Tibial nerve (tissue), 4 donors: ENCODE measurements around the gene SPIC. TPM values are rescaled to one million over a fixed set of nuclear protein-coding genes. Genes with fewer than 3 reads are reported as not detected.

Experiments used
- DNase-seq, 2 donors: peaks; one replicate each; pipeline ENCODE4 v3.0.0-alpha.2; 2019; ENCODE audit warnings: low spot score in 2 of 2
- H3K27ac ChIP-seq, 4 donors: fragments of 200-600 bp; sonication (generic) in 3 of 4; one replicate each; pipeline ENCODE4 v1.5.1; 2017 to 2019; ENCODE audit warnings: mild to moderate bottlenecking in 1 of 4
- H3K27me3 ChIP-seq, 2 donors: fragments of 200-600 bp; sonication (generic) in 1 of 2; one replicate each; pipeline versions ENCODE4 v1.5.1 to v1.6.0; 2017 to 2019
- H3K36me3 ChIP-seq, 3 donors: fragments of 200-600 bp; sonication (generic); one replicate each; pipeline ENCODE4 v1.5.1; 2018 to 2019
- H3K4me1 ChIP-seq, 4 donors: fragments of 200-600 bp; sonication (generic) in 3 of 4; one replicate each; pipeline ENCODE4 v1.5.1; 2017 to 2019
- H3K4me3 ChIP-seq, 4 donors: fragments of 200-600 bp; sonication (generic) in 3 of 4; one replicate each; pipeline ENCODE4 v1.5.1; 2017 to 2019; ENCODE audit warnings: mild to moderate bottlenecking in 1 of 4, moderate library complexity in 1 of 4
- H3K9me3 ChIP-seq, 4 donors: fragments of 200-600 bp; sonication (generic) in 3 of 4; one replicate each; pipeline ENCODE4 v1.5.1; 2017 to 2019
- CTCF ChIP-seq, 5 experiments: fragments of 200-600 bp in 3 of 5; fragments of 450-650 bp in 2 of 5; sonication (generic) in 3 of 5; IDR thresholded peaks; one replicate each; pipeline ENCODE4 v1.5.1; 2016 to 2019; ENCODE audit warnings: antibody characterized with exemption in 5 of 5, mild to moderate bottlenecking in 3 of 5, moderate library complexity in 2 of 5
- EP300 ChIP-seq, 2 donors: sonication (generic); formaldehyde crosslinking; IDR thresholded peaks; one replicate each; pipeline ENCODE4 v1.6.1; 2017; ENCODE audit warnings: antibody characterized with exemption in 2 of 2, mild to moderate bottlenecking in 1 of 2
- POLR2A ChIP-seq, 2 donors: fragments of 450-650 bp; IDR thresholded peaks; one replicate each; pipeline ENCODE4 v1.6.1; 2017; ENCODE audit warnings: antibody characterized with exemption in 2 of 2, mild to moderate bottlenecking in 2 of 2, moderate library complexity in 2 of 2
- WGBS, 2 donors: methylation state at CpG; one replicate each; pipeline ENCODE4 v1.1.5; 2018; 5-methylcytosine and 5-hydroxymethylcytosine counted together
- total RNA-seq, 4 donors: library from RNA; depleted of rRNA; stranded (reverse); fragments of >200 nt; gene quantifications; one replicate each; pipeline ENCODE4 v1.1.0, GENCODE V29; 2016

Gene SPIC
- total RNA-seq, 4 donors from 2014 or later: not detected

- no peak overlapping the region for H3K4me3 ChIP-seq
- peaks cover 0 to 4% (median 2%) of the 10 kb centered on the region in 4 donors for H3K4me1 ChIP-seq
- no peaks in the 10 kb centered on the region for H3K9me3 ChIP-seq
- TF ChIP-seq POLR2A (IDR thresholded peaks at IDR 0.05): no peak
- TF ChIP-seq CTCF (IDR thresholded peaks at IDR 0.05): peak in 1 of 5 experiments; percentile 11
- no peak for DNase-seq
- no peaks in the 10 kb centered on the region for H3K27me3 ChIP-seq
- H3K36me3 ChIP-seq: no peaks in the 10 kb centered on the region
- 7 to 13% methylated on average over 3 of the region's 3 CpGs for WGBS, 2 donors
- no peak overlapping the region for H3K27ac ChIP-seq
Observed at GRCh38 chr12:101490286-101490920, 15.3 kb downstream of the SPIC start.

GRCh38 chr12:101491329-101491728 is 16.2 kb downstream of the SPIC start:
- TF ChIP-seq EP300 (IDR thresholded peaks at IDR 0.05) (no peak), CTCF (IDR thresholded peaks at IDR 0.05) (no peak), POLR2A (IDR thresholded peaks at IDR 0.05) (no peak)
- H3K27ac ChIP-seq: no peak overlapping the region
- no peaks in the 10 kb centered on the region for H3K27me3 ChIP-seq
- no peaks in the 10 kb centered on the region for H3K9me3 ChIP-seq
- no peaks in the 10 kb centered on the region for H3K36me3 ChIP-seq
- 90 to 96% methylated on average over 1 of the region's 1 CpG for WGBS, 2 donors
- H3K4me3 ChIP-seq: no peak overlapping the region
- no peaks in the 10 kb centered on the region for H3K4me1 ChIP-seq
- DNase-seq: no peak

GRCh38 chr12:101493556-101493955 is 18.4 kb downstream of the SPIC start:
- no peak for TF ChIP-seq EP300 (IDR thresholded peaks at IDR 0.05)
- TF ChIP-seq POLR2A (IDR thresholded peaks at IDR 0.05): no peak
- TF ChIP-seq CTCF (IDR thresholded peaks at IDR 0.05): no peak
- no peaks in the 10 kb centered on the region for H3K9me3 ChIP-seq
- no peaks in the 10 kb centered on the region for H3K4me1 ChIP-seq
- DNase-seq: no peak
- no peaks in the 10 kb centered on the region for H3K27me3 ChIP-seq
- no peak overlapping the region for H3K4me3 ChIP-seq
- WGBS, 2 donors: 65 to 69% methylated on average over 1 of the region's 1 CpG
- H3K27ac ChIP-seq: no peak overlapping the region
- H3K36me3 ChIP-seq: no peaks in the 10 kb centered on the region

- Histone ChIP-seq H3K4me1 (peaks cover 0 to 6% (median 0%) of the 10 kb centered on the region in 4 donors), H3K9me3 (no peaks in the 10 kb centered on the region), H3K27me3 (no peaks in the 10 kb centered on the region), H3K4me3 (no peak overlapping the region), H3K27ac (no peak overlapping the region), H3K36me3 (no peaks in the 10 kb centered on the region)
- TF ChIP-seq POLR2A (IDR thresholded peaks at IDR 0.05) (no peak), EP300 (IDR thresholded peaks at IDR 0.05) (no peak), CTCF (IDR thresholded peaks at IDR 0.05) (no peak)
- DNase-seq: no peak
- WGBS, 2 donors: 68 to 69% methylated on average over 3 of the region's 3 CpGs
Observed at GRCh38 chr12:101498252-101498651, 23.1 kb downstream of the SPIC start.

GRCh38 chr12:101501410-101501995 is 26.4 kb downstream of the SPIC start:
- H3K27ac ChIP-seq: no peak overlapping the region
- 38 to 40% methylated on average over 4 of the region's 4 CpGs for WGBS, 2 donors
- no peak overlapping the region for H3K4me3 ChIP-seq
- no peak for TF ChIP-seq POLR2A (IDR thresholded peaks at IDR 0.05)
- no peak for DNase-seq
- no peaks in the 10 kb centered on the region for H3K27me3 ChIP-seq
- H3K9me3 ChIP-seq: no peaks in the 10 kb centered on the region
- no peaks in the 10 kb centered on the region for H3K36me3 ChIP-seq
- H3K4me1 ChIP-seq: peaks cover 0 to 6% (median 0%) of the 10 kb centered on the region in 4 donors
